ENCODE measurements around the gene SLC27A2. TPM values are rescaled to one million over a fixed set of nuclear protein-coding genes. Genes with fewer than 3 reads are reported as not detected.

Gene SLC27A2
- total and polyA plus RNA-seq, 4 donors = 80.2 to 504 (median 216) TPM

DNA sequence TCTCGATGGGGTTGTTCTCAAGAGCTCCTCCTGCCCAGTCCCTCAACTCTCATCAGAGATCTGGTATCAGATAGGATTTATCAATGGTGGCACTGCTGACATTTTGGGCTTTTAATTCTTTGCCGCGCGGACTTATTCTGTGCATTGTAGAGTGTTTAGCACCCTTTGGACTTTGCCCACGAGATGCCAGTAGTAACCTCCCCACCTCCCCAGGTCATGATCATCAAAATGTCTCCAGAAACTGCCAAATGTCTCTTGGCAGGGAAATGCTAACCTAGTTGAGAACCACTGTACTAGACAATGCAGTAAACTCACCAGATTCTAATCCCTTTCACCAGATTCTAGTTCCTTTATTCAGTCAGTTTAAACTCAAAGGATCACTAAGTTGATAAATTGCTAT, 24.0 kb downstream of the SLC27A2 start:
- no peak for DNase-seq (ENCODE audit: low spot score)
- Histone ChIP-seq H3K4me1 (ENCODE audit: control insufficient read depth in 4 of 4, insufficient read depth in 4 of 4, low read length in 3 of 4) (peaks cover 0 to 11% (median 0%) of the 10 kb centered on the region in 4 donors), H3K4me3 (ENCODE audit: low read depth in 1 of 3, low read length in 3 of 3) (no peak overlapping the region), H3K36me3 (ENCODE audit: control insufficient read depth in 4 of 4, insufficient read depth in 3 of 4, low read depth in 1 of 4, low read length in 3 of 4) (peaks cover 19 to 72% (median 55%) of the 10 kb centered on the region in 4 donors), H3K9me3 (ENCODE audit: control insufficient read depth in 4 of 4, low read length in 3 of 4) (no peaks in the 10 kb centered on the region), H3K9ac (ENCODE audit: low read depth in 1 of 2, low read length in 2 of 2) (no peak overlapping the region), H3K27me3 (ENCODE audit: control insufficient read depth in 4 of 4, insufficient read depth in 4 of 4, low read length in 3 of 4) (no peaks in the 10 kb centered on the region), H3K27ac (ENCODE audit: low read depth in 1 of 2, low read length in 2 of 2) (no peak overlapping the region)
- WGBS = 72% methylated on average over 5 of the region's 5 CpGs
- no peak for TF ChIP-seq GABPA (IDR thresholded peaks at IDR 0.05 in 1 of 2, conservative IDR thresholded peaks at IDR 0.05 in 1 of 2)
- TF ChIP-seq HNF4A (conservative IDR thresholded peaks at IDR 0.05) = peak in 1 of 2 donors; percentile 40

DNA sequence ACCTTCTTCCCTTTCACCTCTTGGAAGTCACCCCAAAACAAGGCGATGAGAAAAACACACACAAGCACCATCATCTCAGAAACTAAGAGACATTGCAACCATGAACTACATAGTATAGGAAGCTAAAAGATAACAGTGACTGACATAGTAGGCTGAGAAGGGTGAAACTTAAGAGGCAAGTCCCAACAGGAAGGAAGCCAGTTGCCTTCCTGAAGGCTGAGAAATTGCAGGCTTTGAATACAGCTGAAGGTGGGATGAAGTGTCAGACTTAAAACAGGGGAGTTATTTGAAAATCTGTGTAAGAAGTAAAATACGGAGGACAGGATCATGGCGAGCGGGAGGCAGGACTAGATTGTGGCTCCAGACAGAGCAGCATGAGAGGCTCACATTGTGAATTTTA, 27.8 kb downstream of the SLC27A2 start:
- Histone ChIP-seq H3K9ac (ENCODE audit: low read depth in 1 of 2, low read length in 2 of 2) (no peak overlapping the region), H3K9me3 (ENCODE audit: control insufficient read depth in 4 of 4, low read length in 3 of 4) (no peaks in the 10 kb centered on the region), H3K4me3 (ENCODE audit: low read depth in 1 of 3, low read length in 3 of 3) (no peak overlapping the region), H3K27me3 (ENCODE audit: control insufficient read depth in 4 of 4, insufficient read depth in 4 of 4, low read length in 3 of 4) (no peaks in the 10 kb centered on the region), H3K27ac (ENCODE audit: low read depth in 1 of 2, low read length in 2 of 2) (no peak overlapping the region), H3K4me1 (ENCODE audit: control insufficient read depth in 4 of 4, insufficient read depth in 4 of 4, low read length in 3 of 4) (peaks cover 0 to 11% (median 0%) of the 10 kb centered on the region in 4 donors), H3K36me3 (ENCODE audit: control insufficient read depth in 4 of 4, insufficient read depth in 3 of 4, low read depth in 1 of 4, low read length in 3 of 4) (peaks cover 15 to 53% (median 47%) of the 10 kb centered on the region in 4 donors)
- TF ChIP-seq, protein P1, sequence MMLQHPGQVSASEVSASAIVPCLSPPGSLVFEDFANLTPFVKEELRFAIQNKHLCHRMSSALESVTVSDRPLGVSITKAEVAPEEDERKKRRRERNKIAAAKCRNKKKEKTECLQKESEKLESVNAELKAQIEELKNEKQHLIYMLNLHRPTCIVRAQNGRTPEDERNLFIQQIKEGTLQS (IDR thresholded peaks at IDR 0.05) = no peak
- TF ChIP-seq, protein P2, sequence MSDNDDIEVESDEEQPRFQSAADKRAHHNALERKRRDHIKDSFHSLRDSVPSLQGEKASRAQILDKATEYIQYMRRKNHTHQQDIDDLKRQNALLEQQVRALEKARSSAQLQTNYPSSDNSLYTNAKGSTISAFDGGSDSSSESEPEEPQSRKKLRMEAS (IDR thresholded peaks at IDR 0.05) = no peak
- TF ChIP-seq, protein P3, sequence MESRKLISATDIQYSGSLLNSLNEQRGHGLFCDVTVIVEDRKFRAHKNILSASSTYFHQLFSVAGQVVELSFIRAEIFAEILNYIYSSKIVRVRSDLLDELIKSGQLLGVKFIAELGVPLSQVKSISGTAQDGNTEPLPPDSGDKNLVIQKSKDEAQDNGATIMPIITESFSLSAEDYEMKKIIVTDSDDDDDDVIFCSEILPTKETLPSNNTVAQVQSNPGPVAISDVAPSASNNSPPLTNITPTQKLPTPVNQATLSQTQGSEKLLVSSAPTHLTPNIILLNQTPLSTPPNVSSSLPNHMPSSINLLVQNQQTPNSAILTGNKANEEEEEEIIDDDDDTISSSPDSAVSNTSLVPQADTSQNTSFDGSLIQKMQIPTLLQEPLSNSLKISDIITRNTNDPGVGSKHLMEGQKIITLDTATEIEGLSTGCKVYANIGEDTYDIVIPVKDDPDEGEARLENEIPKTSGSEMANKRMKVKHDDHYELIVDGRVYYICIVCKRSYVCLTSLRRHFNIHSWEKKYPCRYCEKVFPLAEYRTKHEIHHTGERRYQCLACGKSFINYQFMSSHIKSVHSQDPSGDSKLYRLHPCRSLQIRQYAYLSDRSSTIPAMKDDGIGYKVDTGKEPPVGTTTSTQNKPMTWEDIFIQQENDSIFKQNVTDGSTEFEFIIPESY (IDR thresholded peaks at IDR 0.05) = no peak
- TF ChIP-seq, protein P4, sequence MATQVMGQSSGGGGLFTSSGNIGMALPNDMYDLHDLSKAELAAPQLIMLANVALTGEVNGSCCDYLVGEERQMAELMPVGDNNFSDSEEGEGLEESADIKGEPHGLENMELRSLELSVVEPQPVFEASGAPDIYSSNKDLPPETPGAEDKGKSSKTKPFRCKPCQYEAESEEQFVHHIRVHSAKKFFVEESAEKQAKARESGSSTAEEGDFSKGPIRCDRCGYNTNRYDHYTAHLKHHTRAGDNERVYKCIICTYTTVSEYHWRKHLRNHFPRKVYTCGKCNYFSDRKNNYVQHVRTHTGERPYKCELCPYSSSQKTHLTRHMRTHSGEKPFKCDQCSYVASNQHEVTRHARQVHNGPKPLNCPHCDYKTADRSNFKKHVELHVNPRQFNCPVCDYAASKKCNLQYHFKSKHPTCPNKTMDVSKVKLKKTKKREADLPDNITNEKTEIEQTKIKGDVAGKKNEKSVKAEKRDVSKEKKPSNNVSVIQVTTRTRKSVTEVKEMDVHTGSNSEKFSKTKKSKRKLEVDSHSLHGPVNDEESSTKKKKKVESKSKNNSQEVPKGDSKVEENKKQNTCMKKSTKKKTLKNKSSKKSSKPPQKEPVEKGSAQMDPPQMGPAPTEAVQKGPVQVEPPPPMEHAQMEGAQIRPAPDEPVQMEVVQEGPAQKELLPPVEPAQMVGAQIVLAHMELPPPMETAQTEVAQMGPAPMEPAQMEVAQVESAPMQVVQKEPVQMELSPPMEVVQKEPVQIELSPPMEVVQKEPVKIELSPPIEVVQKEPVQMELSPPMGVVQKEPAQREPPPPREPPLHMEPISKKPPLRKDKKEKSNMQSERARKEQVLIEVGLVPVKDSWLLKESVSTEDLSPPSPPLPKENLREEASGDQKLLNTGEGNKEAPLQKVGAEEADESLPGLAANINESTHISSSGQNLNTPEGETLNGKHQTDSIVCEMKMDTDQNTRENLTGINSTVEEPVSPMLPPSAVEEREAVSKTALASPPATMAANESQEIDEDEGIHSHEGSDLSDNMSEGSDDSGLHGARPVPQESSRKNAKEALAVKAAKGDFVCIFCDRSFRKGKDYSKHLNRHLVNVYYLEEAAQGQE (IDR thresholded peaks at IDR 0.05) = no peak
- TF ChIP-seq NR2F2 (IDR thresholded peaks at IDR 0.05) (no peak), YY1 (IDR thresholded peaks at IDR 0.05) (no peak), GABPA (IDR thresholded peaks at IDR 0.05 in 1 of 2, conservative IDR thresholded peaks at IDR 0.05 in 1 of 2) (no peak), HNF4G (IDR thresholded peaks at IDR 0.05) (no peak), EGR1 (IDR thresholded peaks at IDR 0.05; ENCODE audit: low read depth in 2 of 2) (no peak), JUND (IDR thresholded peaks at IDR 0.05) (no peak), SP1 (IDR thresholded peaks at IDR 0.05) (no peak), HNF4A (conservative IDR thresholded peaks at IDR 0.05) (no peak)
- TF ChIP-seq, protein P5, sequence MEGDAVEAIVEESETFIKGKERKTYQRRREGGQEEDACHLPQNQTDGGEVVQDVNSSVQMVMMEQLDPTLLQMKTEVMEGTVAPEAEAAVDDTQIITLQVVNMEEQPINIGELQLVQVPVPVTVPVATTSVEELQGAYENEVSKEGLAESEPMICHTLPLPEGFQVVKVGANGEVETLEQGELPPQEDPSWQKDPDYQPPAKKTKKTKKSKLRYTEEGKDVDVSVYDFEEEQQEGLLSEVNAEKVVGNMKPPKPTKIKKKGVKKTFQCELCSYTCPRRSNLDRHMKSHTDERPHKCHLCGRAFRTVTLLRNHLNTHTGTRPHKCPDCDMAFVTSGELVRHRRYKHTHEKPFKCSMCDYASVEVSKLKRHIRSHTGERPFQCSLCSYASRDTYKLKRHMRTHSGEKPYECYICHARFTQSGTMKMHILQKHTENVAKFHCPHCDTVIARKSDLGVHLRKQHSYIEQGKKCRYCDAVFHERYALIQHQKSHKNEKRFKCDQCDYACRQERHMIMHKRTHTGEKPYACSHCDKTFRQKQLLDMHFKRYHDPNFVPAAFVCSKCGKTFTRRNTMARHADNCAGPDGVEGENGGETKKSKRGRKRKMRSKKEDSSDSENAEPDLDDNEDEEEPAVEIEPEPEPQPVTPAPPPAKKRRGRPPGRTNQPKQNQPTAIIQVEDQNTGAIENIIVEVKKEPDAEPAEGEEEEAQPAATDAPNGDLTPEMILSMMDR (IDR thresholded peaks at IDR 0.05; ENCODE audit: low read depth, low read length, missing input control) = no peak
- no peak for DNase-seq (ENCODE audit: low spot score)
- 93% methylated on average over 4 of the region's 4 CpGs for WGBS
